Activated CD8-positive, alpha-beta T cell treated with anti-CD3 and anti-CD28 coated beads for 36 hours (primary cell): ENCODE data around the gene PPP1R9B. TPM values are rescaled to one million over a fixed set of nuclear protein-coding genes. Genes with fewer than 3 reads are reported as not detected.

Experiments used
- ATAC-seq: fragments of 200-7000 bp; cut with Tn5 transposase; one replicate; pipeline ENCODE4 v1.10.0; 2021; ENCODE audit warnings: mild to moderate bottlenecking, moderate library complexity
- CTCF ChIA-PET: fragments of 350-600 bp; sonication (Branson Sonifier 250); formaldehyde crosslinking; loops from one replicate; lab custom pipeline; 2021; ENCODE audit warnings: antibody characterized with exemption; lab: Charles Lee
- POLR2A ChIA-PET: fragments of 350-600 bp; sonication (Branson Sonifier 250); formaldehyde crosslinking; loops from one replicate; lab custom pipeline; 2021; ENCODE audit warnings: antibody characterized with exemption; lab: Charles Lee
- DNase-seq: peaks from one replicate; pipeline ENCODE4 v3.0.0-alpha.2; 2020
- H3K27ac Mint-ChIP-seq: one replicate; pipeline ENCODE4 v1.8.0; 2021; ENCODE audit warnings: mild to moderate bottlenecking, mixed read lengths
- H3K27me3 Mint-ChIP-seq: one replicate; pipeline ENCODE4 v1.8.0; 2021; ENCODE audit warnings: mixed read lengths
- H3K36me3 Mint-ChIP-seq: one replicate; pipeline ENCODE4 v1.8.0; 2021; ENCODE audit warnings: low read depth, mixed read lengths
- H3K4me1 Mint-ChIP-seq: one replicate; pipeline ENCODE4 v1.8.0; 2021; ENCODE audit warnings: low read depth, mixed read lengths
- H3K4me3 Mint-ChIP-seq: one replicate; pipeline ENCODE4 v1.8.0; 2021; ENCODE audit warnings: mild to moderate bottlenecking, moderate library complexity, mixed read lengths
- H3K9me3 Mint-ChIP-seq: one replicate; pipeline ENCODE4 v1.8.0; 2021; ENCODE audit warnings: mixed read lengths
- CTCF ChIP-seq: fragments of 200-600 bp; IDR thresholded peaks from one replicate; pipeline ENCODE4 v1.8.0; 2022; ENCODE audit warnings: antibody characterized with exemption, mild to moderate bottlenecking
- intact Hi-C: fragments of 100-400 bp; cut with micrococcal nuclease; formaldehyde crosslinking; loops from one replicate; pipeline ENCODE4 v1.10.0; 2022
- total RNA-seq, 2 experiments: library from RNA; stranded (reverse); gene quantifications; one replicate each; pipeline ENCODE4 v1.2.3, GENCODE V29; 2021

PPP1R9B gene
- total RNA-seq, 2 experiments from 2014 or later, result 52.4 to 56.4 TPM

GRCh38 chr17:50149417-50150353 is 792 bp downstream of the PPP1R9B start:
- no peak for TF ChIP-seq CTCF
- no peaks in the 10 kb centered on the region for H3K27me3 Mint-ChIP-seq
- intact Hi-C loops, result no loop called here
- peak overlapping the region; percentile 92 for H3K27ac Mint-ChIP-seq
- peaks cover 24% of the 10 kb centered on the region for H3K36me3 Mint-ChIP-seq
- CTCF ChIA-PET, result interaction anchor here (0.9 to 9.6 kb wide), 9 partner anchors 9 to 56 kb away, joined by 3 to 102 read pairs (median 6); partner anchors contain the start of genes PDK2 and SGCA
- no peak for ATAC-seq
- H3K4me1 Mint-ChIP-seq, result peaks cover 46% of the 10 kb centered on the region
- H3K4me3 Mint-ChIP-seq, result peak overlapping the region; percentile 82
- peak; percentile 57 for DNase-seq
- POLR2A ChIA-PET, result interaction anchor here (1.3 to 7.0 kb wide), 4 partner anchors 12 to 55 kb away, joined by 3 to 64 read pairs (median 6); partner anchors contain the start of gene PDK2
- no peaks in the 10 kb centered on the region for H3K9me3 Mint-ChIP-seq

GRCh38 chr17:50149091-50149416 is 1.4 kb downstream of the PPP1R9B start:
- Mint-ChIP-seq H3K36me3 (peaks cover 30% of the 10 kb centered on the region), H3K4me3 (peak overlapping the region; percentile 82), H3K9me3 (no peaks in the 10 kb centered on the region), H3K27ac (peak overlapping the region; percentile 92), H3K27me3 (no peaks in the 10 kb centered on the region), H3K4me1 (peaks cover 46% of the 10 kb centered on the region)
- ATAC-seq (no peak), DNase-seq (no peak)
- POLR2A ChIA-PET, result interaction anchor here (1.3 to 7.0 kb wide), 3 partner anchors 12 to 54 kb away, joined by 3 to 64 read pairs (median 6); partner anchors contain the start of gene PDK2
- TF ChIP-seq CTCF, result no peak
- intact Hi-C loops, result no loop called here
- CTCF ChIA-PET, result interaction anchor here (1.0 to 9.6 kb wide), 7 partner anchors 9 to 56 kb away, joined by 3 to 102 read pairs (median 6); partner anchors contain the start of gene PDK2

GRCh38 chr17:50148226-50149090 is 2.0 kb downstream of the PPP1R9B start:
- Mint-ChIP-seq H3K4me3 (peak overlapping the region; percentile 82), H3K27me3 (no peaks in the 10 kb centered on the region), H3K9me3 (no peaks in the 10 kb centered on the region), H3K36me3 (peaks cover 33% of the 10 kb centered on the region), H3K27ac (peak overlapping the region; percentile 92), H3K4me1 (peaks cover 51% of the 10 kb centered on the region)
- ChIA-PET POLR2A (interaction anchor here (0.7 to 7.0 kb wide), 8 partner anchors 9 to 198 kb away, joined by 3 to 64 read pairs (median 6); partner anchors contain the start of genes PDK2 and XYLT2), CTCF (interaction anchor here (0.8 to 9.6 kb wide), 8 partner anchors 9 to 55 kb away, joined by 3 to 102 read pairs (median 4); partner anchors contain the start of gene PDK2)
- no peak for TF ChIP-seq CTCF
- intact Hi-C loops, result no loop called here
- peak; percentile 87 for DNase-seq
- peak; percentile 22 for ATAC-seq

GRCh38 chr17:50147841-50148225 is 2.6 kb downstream of the PPP1R9B start:
- ChIA-PET CTCF (interaction anchor here (0.8 to 9.6 kb wide), 9 partner anchors 8 to 54 kb away, joined by 3 to 102 read pairs (median 4); partner anchors contain the start of gene PDK2), POLR2A (interaction anchor here (0.7 to 7.0 kb wide), 7 partner anchors 9 to 198 kb away, joined by 3 to 64 read pairs (median 5); partner anchors contain the start of genes PDK2 and XYLT2)
- intact Hi-C loops, result no loop called here
- Mint-ChIP-seq H3K4me3 (peak overlapping the region; percentile 82), H3K4me1 (peaks cover 56% of the 10 kb centered on the region), H3K27ac (peak overlapping the region; percentile 92), H3K27me3 (no peaks in the 10 kb centered on the region), H3K9me3 (no peaks in the 10 kb centered on the region), H3K36me3 (peaks cover 37% of the 10 kb centered on the region)
- TF ChIP-seq CTCF, result no peak
- ATAC-seq (no peak), DNase-seq (peak; percentile 54)
